ENCODE measurements around the gene KIAA1671. TPM values are rescaled to one million over a fixed set of nuclear protein-coding genes. Genes with fewer than 3 reads are reported as not detected.

KIAA1671 gene
- total RNA-seq, 1 experiment from 2014 or later: 18.6 TPM

DNA sequence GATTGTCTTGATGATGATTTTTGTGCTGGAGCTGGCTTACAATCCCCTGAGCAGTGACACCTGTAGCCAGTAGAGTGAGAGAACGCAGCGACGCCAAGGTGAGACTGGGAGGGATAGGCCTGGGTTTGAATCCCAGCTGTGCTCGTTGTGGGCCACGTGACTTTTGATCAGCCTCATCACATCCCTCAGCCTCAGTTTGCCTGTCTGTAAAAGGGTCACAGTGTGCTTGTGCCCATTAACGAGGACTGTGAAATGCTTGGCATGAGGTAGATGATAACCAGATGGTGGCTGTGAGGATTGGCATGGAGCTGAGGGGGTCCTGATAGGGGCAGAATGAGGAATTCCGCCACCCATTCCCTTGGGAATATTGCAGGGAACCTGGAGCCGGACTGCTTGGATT is 9.6 kb downstream of the KIAA1671 start:
- H3K36me3 ChIP-seq (ENCODE audit: low read depth, low read length): no peaks in the 10 kb centered on the region; the same call in 1 of the 2 replicates
- ATAC-seq (no peak), DNase-seq (no peak)
- H3F3A ChIP-seq (ENCODE audit: low read length, unreplicated experiment): no peaks in the 10 kb centered on the region
- no peaks in the 10 kb centered on the region for H4K20me1 ChIP-seq (ENCODE audit: low read length)
- H3K27ac ChIP-seq (ENCODE audit: low read length): no peak overlapping the region
- no peaks in the 10 kb centered on the region for H3K9me2 ChIP-seq (replicated peaks; ENCODE audit: low read length)
- peaks cover 16% of the 10 kb centered on the region for H3K4me1 ChIP-seq (ENCODE audit: insufficient read depth, low read length)
- no peaks in the 10 kb centered on the region for H3K27me3 ChIP-seq (ENCODE audit: low read length)
- no peaks in the 10 kb centered on the region for H3K9me3 ChIP-seq (ENCODE audit: low read length)
- H3K79me2 ChIP-seq (ENCODE audit: low read length): peaks cover 60% of the 10 kb centered on the region
- intact Hi-C loops (cut with micrococcal nuclease): no loop called here
- no TSS peak for BruUV-seq (replicated peaks)
- H3K9ac ChIP-seq (ENCODE audit: low read length): no peak overlapping the region
- TF ChIP-seq EZH2phosphoT487 (IDR thresholded peaks at IDR 0.05; ENCODE audit: borderline replicate concordance, low read length): no peak
- TF ChIP-seq, protein P1, sequence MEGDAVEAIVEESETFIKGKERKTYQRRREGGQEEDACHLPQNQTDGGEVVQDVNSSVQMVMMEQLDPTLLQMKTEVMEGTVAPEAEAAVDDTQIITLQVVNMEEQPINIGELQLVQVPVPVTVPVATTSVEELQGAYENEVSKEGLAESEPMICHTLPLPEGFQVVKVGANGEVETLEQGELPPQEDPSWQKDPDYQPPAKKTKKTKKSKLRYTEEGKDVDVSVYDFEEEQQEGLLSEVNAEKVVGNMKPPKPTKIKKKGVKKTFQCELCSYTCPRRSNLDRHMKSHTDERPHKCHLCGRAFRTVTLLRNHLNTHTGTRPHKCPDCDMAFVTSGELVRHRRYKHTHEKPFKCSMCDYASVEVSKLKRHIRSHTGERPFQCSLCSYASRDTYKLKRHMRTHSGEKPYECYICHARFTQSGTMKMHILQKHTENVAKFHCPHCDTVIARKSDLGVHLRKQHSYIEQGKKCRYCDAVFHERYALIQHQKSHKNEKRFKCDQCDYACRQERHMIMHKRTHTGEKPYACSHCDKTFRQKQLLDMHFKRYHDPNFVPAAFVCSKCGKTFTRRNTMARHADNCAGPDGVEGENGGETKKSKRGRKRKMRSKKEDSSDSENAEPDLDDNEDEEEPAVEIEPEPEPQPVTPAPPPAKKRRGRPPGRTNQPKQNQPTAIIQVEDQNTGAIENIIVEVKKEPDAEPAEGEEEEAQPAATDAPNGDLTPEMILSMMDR (conservative IDR thresholded peaks at IDR 0.05; ENCODE audit: low read depth, low read length): no peak
- TF ChIP-seq EZH2 (IDR thresholded peaks at IDR 0.05; ENCODE audit: low read length, unreplicated experiment): no peak
- CTCF ChIA-PET: no interaction called here
- POLR2A ChIA-PET (ENCODE audit: unreplicated experiment): no interaction called here
- H3K4me2 ChIP-seq (ENCODE audit: low read length): no peak overlapping the region
- no peak overlapping the region for H3K4me3 ChIP-seq (ENCODE audit: low read length)
- no peak overlapping the region for H2AFZ ChIP-seq (ENCODE audit: low read length)

DNA sequence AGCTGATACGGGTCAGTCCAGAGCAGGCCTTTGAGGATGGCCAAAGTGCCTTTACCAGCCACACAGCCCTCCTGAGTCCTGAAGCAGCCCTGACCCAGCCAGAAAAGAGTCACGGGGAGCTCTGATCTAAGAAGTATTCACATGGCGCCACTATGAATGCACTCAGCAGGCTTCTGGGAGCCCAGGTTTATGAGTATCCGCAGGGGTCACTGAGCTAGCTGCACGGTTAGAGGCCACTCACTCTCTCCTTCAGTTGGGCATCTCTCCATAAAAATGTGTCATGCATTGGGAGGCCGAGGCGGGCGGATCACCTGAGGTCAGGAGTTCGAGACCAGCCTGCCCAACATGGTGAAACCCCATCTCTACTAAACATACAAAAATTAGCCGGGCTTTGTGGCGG is 10.3 kb downstream of the KIAA1671 start:
- DNase-seq: no peak
- H3K9me3 ChIP-seq (ENCODE audit: low read length): no peaks in the 10 kb centered on the region
- POLR2A ChIA-PET (ENCODE audit: unreplicated experiment): no interaction called here
- H3K9ac ChIP-seq (ENCODE audit: low read length): no peak overlapping the region
- H2AFZ ChIP-seq (ENCODE audit: low read length): no peak overlapping the region
- no peaks in the 10 kb centered on the region for H3K9me2 ChIP-seq (replicated peaks; ENCODE audit: low read length)
- H3K27me3 ChIP-seq (ENCODE audit: low read length): no peaks in the 10 kb centered on the region
- TF ChIP-seq, protein P1 (conservative IDR thresholded peaks at IDR 0.05; ENCODE audit: low read depth, low read length): no peak
- no peak for TF ChIP-seq EZH2 (IDR thresholded peaks at IDR 0.05; ENCODE audit: low read length, unreplicated experiment)
- TF ChIP-seq EZH2phosphoT487 (IDR thresholded peaks at IDR 0.05; ENCODE audit: borderline replicate concordance, low read length): no peak
- no peak overlapping the region for H3K4me2 ChIP-seq (ENCODE audit: low read length)
- no peak for ATAC-seq
- CTCF ChIA-PET: no interaction called here
- BruUV-seq (replicated peaks): no TSS peak
- no peak overlapping the region for H3K27ac ChIP-seq (ENCODE audit: low read length)
- H4K20me1 ChIP-seq (ENCODE audit: low read length): no peaks in the 10 kb centered on the region
- peaks cover 23% of the 10 kb centered on the region for H3K4me1 ChIP-seq (ENCODE audit: insufficient read depth, low read length)
- H3F3A ChIP-seq (ENCODE audit: low read length, unreplicated experiment): no peaks in the 10 kb centered on the region
- no peaks in the 10 kb centered on the region; the same call in 1 of the 2 replicates for H3K36me3 ChIP-seq (ENCODE audit: low read depth, low read length)
- H3K79me2 ChIP-seq (ENCODE audit: low read length): peaks cover 59% of the 10 kb centered on the region
- intact Hi-C loops (cut with micrococcal nuclease): no loop called here
- H3K4me3 ChIP-seq (ENCODE audit: low read length): no peak overlapping the region

DNA sequence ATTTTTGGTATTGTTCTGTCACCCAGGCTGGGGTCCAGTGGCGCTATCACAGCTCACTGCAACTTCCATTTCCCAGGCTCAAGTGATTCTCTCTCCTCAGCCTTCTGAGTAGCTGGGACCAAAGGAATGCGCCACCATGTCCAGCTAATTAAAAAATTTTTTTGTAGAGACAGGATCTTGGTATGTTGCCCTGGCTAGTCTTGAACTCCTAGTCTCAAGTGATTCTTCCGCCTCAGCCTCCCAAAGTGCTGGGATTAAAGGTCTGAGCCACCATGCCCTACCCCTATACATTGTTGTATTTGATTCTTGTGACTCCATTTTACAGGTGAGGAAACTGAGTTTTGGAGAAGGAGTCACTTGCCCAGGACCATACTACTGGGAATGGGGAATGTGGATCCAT is 11.9 kb downstream of the KIAA1671 start:
- ATAC-seq: no peak
- Histone ChIP-seq H2AFZ (ENCODE audit: low read length) (no peak overlapping the region), H3K4me2 (ENCODE audit: low read length) (no peak overlapping the region), H3K9me3 (ENCODE audit: low read length) (no peaks in the 10 kb centered on the region), H3K79me2 (ENCODE audit: low read length) (peaks cover 63% of the 10 kb centered on the region), H3K27ac (ENCODE audit: low read length) (no peak overlapping the region), H3K4me1 (ENCODE audit: insufficient read depth, low read length) (peaks cover 39% of the 10 kb centered on the region), H4K20me1 (ENCODE audit: low read length) (no peaks in the 10 kb centered on the region), H3K4me3 (ENCODE audit: low read length) (no peak overlapping the region), H3K36me3 (ENCODE audit: low read depth, low read length) (no peaks in the 10 kb centered on the region; the same call in 1 of the 2 replicates), H3K9ac (ENCODE audit: low read length) (no peak overlapping the region), H3F3A (ENCODE audit: low read length, unreplicated experiment) (no peaks in the 10 kb centered on the region), H3K9me2 (replicated peaks; ENCODE audit: low read length) (no peaks in the 10 kb centered on the region), H3K27me3 (ENCODE audit: low read length) (no peaks in the 10 kb centered on the region)
- ChIA-PET CTCF (no interaction called here), POLR2A (ENCODE audit: unreplicated experiment) (no interaction called here)
- intact Hi-C loops (cut with micrococcal nuclease): no loop called here
- no peak for TF ChIP-seq EZH2phosphoT487 (IDR thresholded peaks at IDR 0.05; ENCODE audit: borderline replicate concordance, low read length)
- BruUV-seq (replicated peaks): no TSS peak
- no peak for DNase-seq
